GM23248 (cell line): ENCODE data around the gene TSR2.

ENCODE experiments used
- EZH2 ChIP-seq: fragments of 200-600 bp; sonication (generic); IDR thresholded peaks from 2 replicates; pipeline ENCODE4 v1.6.1; 2018; ENCODE audit warnings: antibody characterized with exemption, mild to moderate bottlenecking; ENCODE audit not compliant: insufficient read depth, poor library complexity, severe bottlenecking
- EZH2phosphoT487 ChIP-seq: fragments of 200-600 bp; sonication (generic); IDR thresholded peaks from 2 replicates; pipeline ENCODE4 v1.6.1; 2018; ENCODE audit warnings: antibody characterized with exemption, moderate library complexity, mild to moderate bottlenecking, low read depth; ENCODE audit not compliant: insufficient read depth

DNA sequence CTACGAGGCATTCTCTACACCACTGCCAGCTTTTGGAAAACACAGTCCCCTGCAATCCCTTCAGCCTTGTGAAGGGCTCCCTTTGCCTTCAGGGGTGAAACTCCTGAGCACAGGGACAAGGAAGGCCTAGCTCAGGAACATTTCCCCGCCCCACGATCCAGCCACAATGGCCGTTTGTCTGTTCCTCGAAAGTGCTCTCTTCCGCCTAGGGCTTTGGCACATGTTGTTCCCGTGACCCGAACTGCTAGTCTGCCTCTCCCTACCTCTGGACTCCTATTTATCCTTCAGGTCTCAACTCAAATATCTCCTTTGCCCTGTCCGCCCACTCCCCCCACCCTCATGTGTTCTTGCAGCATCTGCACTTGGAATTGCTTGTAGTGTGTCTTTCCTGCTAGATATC is 43.7 kb downstream of the TSR2 start:
- TF ChIP-seq EZH2, result no peak
- no peak for TF ChIP-seq EZH2phosphoT487
